ENCODE data around the gene OR11A1.

The OR11A1 gene, protein sequence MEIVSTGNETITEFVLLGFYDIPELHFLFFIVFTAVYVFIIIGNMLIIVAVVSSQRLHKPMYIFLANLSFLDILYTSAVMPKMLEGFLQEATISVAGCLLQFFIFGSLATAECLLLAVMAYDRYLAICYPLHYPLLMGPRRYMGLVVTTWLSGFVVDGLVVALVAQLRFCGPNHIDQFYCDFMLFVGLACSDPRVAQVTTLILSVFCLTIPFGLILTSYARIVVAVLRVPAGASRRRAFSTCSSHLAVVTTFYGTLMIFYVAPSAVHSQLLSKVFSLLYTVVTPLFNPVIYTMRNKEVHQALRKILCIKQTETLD

DNA sequence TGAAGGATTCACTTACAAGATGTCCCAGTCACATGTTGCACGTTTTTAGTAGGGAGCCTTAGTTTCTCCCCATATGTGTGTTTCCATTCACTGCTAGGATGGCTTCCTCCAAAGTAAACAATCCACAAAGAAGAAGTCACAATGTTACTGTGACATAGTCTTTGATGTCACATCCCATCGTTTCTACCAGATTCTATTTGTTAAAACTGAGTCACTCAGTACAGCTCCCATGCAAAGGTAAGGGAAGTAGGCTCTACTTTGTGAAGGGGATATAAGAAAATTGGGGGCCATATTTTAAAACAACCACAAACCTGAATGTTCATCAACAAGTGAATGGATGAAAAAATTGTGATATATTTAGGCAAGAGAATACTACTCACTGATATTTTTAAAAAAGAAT lies at the start of gene OR11A1, which contains the start of gene OR2H1:
Gene OR11A1 (minus strand): TSS at position 101 of the 400 bp plus-strand sequence. CDS start 29,430 bp downstream, outside the sequence.
Gene OR2H1 (plus strand): TSS at position 185 of the 400 bp plus-strand sequence. CDS start 4,615 bp downstream, outside the sequence.
- no peak for DNase-seq (ENCODE audit: low spot score)

DNA sequence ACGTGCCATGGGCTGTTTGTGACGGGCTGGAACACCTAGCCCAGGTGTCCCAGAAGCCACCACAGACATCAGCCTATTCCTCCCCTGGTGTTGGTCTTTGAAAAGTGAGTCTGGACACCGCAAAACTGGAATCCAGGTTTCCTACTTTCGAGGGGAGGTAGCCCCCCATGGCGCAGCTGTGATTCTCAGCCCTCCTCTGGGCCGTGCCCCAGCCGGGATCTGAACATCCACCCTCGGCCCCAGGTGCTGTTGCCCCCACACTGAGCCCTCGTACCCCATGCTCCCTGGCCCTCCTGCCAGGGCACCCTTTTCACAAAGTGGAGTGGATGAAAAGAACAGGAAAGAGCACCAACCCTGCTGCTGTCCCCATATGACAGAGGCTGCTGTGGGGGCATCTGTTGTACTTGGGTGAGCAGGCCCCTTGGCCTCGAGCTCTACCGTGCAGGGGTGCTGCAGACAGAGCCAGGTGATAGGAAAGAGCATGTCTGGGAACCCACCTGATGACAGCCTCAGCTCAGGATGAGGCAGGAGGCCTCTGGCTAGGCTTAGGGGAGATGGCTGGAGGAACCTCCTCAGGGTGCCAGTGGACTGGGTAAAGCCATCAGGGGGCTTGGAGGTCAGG lies 49.7 kb upstream of the OR11A1 start:
- DNase-seq (ENCODE audit: low spot score), result no peak

GRCh38 chr6:29505808-29506207 lies 48.9 kb upstream of the OR11A1 start:
- DNase-seq (ENCODE audit: low spot score), result no peak

- DNase-seq (ENCODE audit: low spot score), result no peak
Measured at GRCh38 chr6:29504961-29505360, 48.1 kb upstream of the OR11A1 start.

- no peak for DNase-seq (ENCODE audit: low spot score)
Measured at GRCh38 chr6:29502597-29502996, 45.7 kb upstream of the OR11A1 start.

GRCh38 chr6:29502181-29502580 lies 45.3 kb upstream of the OR11A1 start:
- no peak for DNase-seq (ENCODE audit: low spot score)

- no peak for DNase-seq (ENCODE audit: low spot score)
Measured at GRCh38 chr6:29501106-29501505, 44.2 kb upstream of the OR11A1 start.

DNA sequence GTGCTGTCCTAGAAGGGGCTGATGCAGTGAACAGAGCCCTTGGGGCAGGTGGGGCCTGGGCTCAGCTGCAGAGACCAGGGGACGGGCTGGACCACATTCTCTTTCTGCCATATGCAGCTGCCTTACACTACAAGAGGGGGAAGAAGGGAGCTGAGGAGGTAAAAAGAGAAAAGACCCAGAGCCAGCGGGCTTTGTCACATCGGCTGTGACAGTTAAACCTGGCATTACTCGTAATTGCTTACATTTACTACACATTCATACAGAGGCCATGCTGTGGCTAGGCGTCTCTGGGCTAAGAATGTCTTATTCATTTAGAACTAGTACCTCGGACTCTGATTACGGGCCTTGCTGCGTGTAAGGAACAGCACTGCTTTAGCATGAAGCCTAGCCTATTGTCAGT lies 43.7 kb upstream of the OR11A1 start:
- no peak for DNase-seq (ENCODE audit: low spot score)

- no peak for DNase-seq (ENCODE audit: low spot score)
Measured at GRCh38 chr6:29499704-29500103, 42.8 kb upstream of the OR11A1 start.

GRCh38 chr6:29496961-29497360 lies 40.1 kb upstream of the OR11A1 start:
- DNase-seq (ENCODE audit: low spot score), result no peak

GRCh38 chr6:29495571-29495970 lies 38.7 kb upstream of the OR11A1 start:
- no peak for DNase-seq (ENCODE audit: low spot score)

DNA sequence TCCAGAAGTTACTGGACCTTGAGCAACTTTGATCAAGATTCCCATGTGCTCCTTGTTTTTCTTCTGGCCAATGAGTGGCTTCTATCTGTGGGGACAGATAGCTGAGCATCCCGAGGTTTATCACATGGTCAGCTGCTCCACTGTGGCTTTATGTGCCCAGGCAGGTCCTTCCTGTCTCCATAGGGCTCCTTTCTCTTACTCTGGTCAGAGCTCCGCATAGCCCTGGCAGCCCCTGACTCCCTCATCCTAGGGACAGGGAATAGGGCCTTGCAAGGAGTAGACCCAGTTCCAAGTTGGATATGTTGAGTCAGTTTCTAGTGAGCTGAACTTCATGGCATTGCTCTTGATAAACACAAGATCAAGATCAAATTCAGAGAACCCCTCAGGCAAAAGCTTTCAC lies 37.3 kb upstream of the OR11A1 start:
- no peak for DNase-seq (ENCODE audit: low spot score)

DNA sequence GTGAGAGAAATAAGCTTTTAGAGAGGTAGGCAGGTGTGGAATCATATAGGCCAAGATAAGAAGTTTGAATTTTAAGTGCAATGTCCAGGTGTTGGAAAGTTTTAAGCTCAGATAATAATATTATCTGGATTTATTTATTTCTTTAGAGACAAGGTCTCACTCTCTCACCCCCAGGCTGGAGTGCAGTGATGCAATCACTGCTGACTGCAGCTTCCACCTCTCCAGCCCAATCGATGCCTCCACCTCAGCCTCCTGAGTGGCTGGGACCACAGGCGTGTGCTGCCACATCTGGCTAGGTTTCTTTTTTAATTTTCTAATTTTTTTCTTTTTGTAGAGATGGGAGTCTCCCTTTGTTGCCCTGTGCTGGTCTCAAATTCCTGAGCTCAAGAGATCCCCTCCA lies 36.4 kb upstream of the OR11A1 start:
- DNase-seq (ENCODE audit: low spot score), result no peak

GRCh38 chr6:29491574-29491973 lies 34.7 kb upstream of the OR11A1 start:
- no peak for DNase-seq (ENCODE audit: low spot score)

DNA sequence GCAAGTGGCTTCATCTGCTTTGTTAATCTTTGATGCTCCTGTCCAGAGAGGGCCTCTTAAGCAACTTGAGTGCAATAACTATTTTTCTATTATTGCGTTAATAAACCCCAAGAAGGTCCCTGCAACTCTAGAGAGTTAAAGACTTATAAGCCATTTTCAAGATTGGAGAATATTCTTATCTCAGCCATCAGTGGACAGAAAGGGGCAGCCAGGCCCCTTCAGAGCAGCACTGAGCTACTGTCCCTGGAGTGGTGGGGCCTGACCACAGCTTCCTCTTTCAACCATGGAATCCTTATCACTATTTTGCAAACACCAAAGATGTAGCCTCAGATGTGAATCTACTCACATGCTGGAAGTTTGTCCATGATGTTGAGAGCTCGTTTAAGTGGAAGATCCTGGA lies 33.7 kb upstream of the OR11A1 start:
- DNase-seq (ENCODE audit: low spot score), result no peak

- no peak for DNase-seq (ENCODE audit: low spot score)
Measured at GRCh38 chr6:29490055-29490454, 33.2 kb upstream of the OR11A1 start.

DNA sequence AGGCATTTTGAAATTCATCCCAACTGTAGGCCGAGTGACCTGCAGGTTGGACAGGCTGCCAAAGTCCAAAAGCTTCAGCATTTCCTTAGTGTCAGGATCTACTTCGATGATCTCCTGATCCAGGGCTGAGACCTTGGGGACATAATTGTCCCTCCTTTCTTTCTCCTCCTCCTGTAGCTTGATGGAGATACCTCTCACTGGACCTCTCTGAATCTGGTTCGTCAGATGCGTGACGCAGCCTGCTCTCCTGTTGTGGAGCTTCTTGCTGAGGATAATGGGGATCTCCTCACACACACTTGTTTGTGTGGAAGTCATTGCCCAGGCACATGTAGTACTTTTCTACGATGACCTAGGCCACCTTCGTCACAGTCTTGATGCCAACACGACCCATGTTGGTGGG lies 32.4 kb upstream of the OR11A1 start:
- no peak for DNase-seq (ENCODE audit: low spot score)

DNA sequence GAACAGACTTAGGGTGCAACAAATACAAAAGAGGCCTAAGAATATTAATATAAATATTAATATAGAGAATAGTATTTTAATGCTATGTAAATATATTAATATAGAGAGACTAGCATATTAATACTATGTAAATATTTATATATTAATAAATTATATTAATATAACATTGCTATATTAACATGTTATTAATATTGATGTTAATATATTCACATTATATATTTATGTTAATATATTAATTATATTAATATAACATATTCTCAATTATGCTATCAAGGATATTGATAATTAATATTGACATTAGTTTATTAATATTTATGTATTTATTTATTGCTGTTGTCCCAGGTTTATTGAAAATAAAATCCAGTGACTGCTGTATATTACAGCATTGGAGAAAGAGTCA lies 32.0 kb upstream of the OR11A1 start:
- no peak for DNase-seq (ENCODE audit: low spot score)

GRCh38 chr6:29487660-29488059 lies 30.8 kb upstream of the OR11A1 start, which contains the start of gene MAS1L:
Gene MAS1L (minus strand): TSS chr6:29487956. CDS start chr6:29487902, 54 bp downstream.
- DNase-seq (ENCODE audit: low spot score), result no peak

- DNase-seq (ENCODE audit: low spot score), result no peak
Measured at GRCh38 chr6:29487131-29487530, 30.3 kb upstream of the OR11A1 start.

DNA sequence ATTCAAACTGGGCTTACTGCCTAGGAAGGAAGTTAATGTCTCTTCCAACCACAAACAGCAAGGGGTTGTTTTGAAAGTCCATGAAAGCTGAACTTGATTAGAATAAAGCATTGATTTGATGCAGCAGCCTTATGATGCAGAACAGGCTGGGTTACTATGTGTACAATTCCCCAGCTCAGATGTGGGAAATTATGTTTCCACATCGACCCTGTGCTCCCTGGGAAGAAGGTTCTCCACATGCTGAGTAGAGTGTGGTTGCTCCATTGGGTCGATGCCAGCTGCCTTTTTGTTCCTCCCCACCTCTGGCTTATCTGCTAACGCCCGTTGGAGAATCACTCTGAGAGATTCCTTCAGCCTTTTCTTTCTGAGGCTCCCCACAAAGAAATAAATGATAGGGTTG lies 29.7 kb upstream of the OR11A1 start:
- no peak for DNase-seq (ENCODE audit: low spot score)

DNA sequence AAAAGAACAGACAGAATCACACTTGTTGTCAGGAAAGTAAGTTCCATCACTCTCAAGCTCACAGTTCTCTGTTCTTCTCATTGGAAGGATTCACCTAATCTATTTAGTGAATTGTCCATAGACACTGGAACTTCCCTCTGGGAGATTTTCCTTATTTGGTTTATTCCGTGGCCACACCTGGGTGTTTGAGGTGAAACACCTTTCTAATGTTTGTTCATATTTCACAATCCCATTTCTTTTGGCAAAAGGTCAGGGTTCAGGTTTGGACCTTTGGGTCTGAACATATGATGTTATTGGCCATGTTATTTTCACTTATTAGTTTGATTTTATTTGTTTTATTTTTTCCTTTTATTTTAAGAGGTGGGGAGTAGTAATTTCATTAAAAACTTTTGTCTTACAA lies 26.9 kb upstream of the OR11A1 start:
- no peak for DNase-seq (ENCODE audit: low spot score)

- DNase-seq (ENCODE audit: low spot score), result no peak
Measured at GRCh38 chr6:29483186-29483585, 26.3 kb upstream of the OR11A1 start.

GRCh38 chr6:29479560-29479959 lies 22.7 kb upstream of the OR11A1 start:
- no peak for DNase-seq (ENCODE audit: low spot score)
